H1 (cell line): ENCODE data around the gene CCDC60. TPM values are rescaled to one million over a fixed set of nuclear protein-coding genes. Genes with fewer than 3 reads are reported as not detected.

Experiments
- CTCF ChIA-PET: fragments of 300-600 bp; sonication (Branson Sonifier 250); formaldehyde crosslinking; loops from one replicate; lab custom pipeline; 2021; ENCODE audit not compliant: partially characterized antibody; lab: Charles Lee
- POLR2A ChIA-PET: fragments of 300-600 bp; sonication (Branson Sonifier 250); formaldehyde crosslinking; loops from one replicate; lab custom pipeline; 2021; ENCODE audit warnings: inconsistent platforms; ENCODE audit not compliant: partially characterized antibody; lab: Charles Lee
- DNase-seq, 2 experiments: peaks; one replicate each; pipeline versions ENCODE4 v3.0.0 to v3.0.0-alpha.2; 2010 to 2022; ENCODE audit warnings: low spot score in 2 of 2, low read depth in 1 of 2, mixed read lengths in 1 of 2
- FAIRE-seq: peaks from 2 replicates; lab custom pipeline; 2011; peaks lifted over from hg19 to GRCh38; lab: Jason Lieb, UNC
- H2AFZ ChIP-seq: 2 replicates; pipeline ENCODE4 v1.8.1; 2012; ENCODE audit warnings: low read length, inconsistent platforms
- H2AK5ac ChIP-seq: 2 replicates; pipeline ENCODE4 v1.6.1; 2013; ENCODE audit warnings: low read depth, low read length
- H2BK120ac ChIP-seq: replicated peaks from 2 replicates; pipeline ENCODE3; 2013; ENCODE audit warnings: low read depth, low read length, inconsistent platforms
- H2BK12ac ChIP-seq: 2 replicates; pipeline ENCODE4 v1.6.1; 2013; ENCODE audit warnings: low read depth, low read length
- H2BK15ac ChIP-seq: 2 replicates; pipeline ENCODE4 v1.6.1; 2013; ENCODE audit warnings: low read length
- H2BK20ac ChIP-seq: 2 replicates; pipeline ENCODE4 v1.6.1; 2013; ENCODE audit warnings: low read length
- H2BK5ac ChIP-seq: 2 replicates; pipeline ENCODE4 v1.6.1; 2013; ENCODE audit warnings: low read depth, low read length
- H3K14ac ChIP-seq: 2 replicates; pipeline ENCODE4 v1.6.1; 2013; ENCODE audit warnings: inconsistent platforms; ENCODE audit not compliant: insufficient read length
- H3K18ac ChIP-seq: 2 replicates; pipeline ENCODE4 v1.6.1; 2013; ENCODE audit warnings: low read length; ENCODE audit errors: extremely low read depth
- H3K23ac ChIP-seq: 2 replicates; pipeline ENCODE4 v1.6.1; 2013; ENCODE audit warnings: inconsistent platforms; ENCODE audit not compliant: insufficient read length
- H3K23me2 ChIP-seq: 2 replicates; pipeline ENCODE4 v1.6.1; 2013; ENCODE audit warnings: low read depth, low read length
- H3K27ac ChIP-seq: 2 replicates; pipeline ENCODE4 v1.6.1; 2011; ENCODE audit warnings: low read depth, low read length, inconsistent platforms
- H3K27me3 ChIP-seq, 4 experiments: replicated peaks in 1 of 4; 1 replicate in 1 of 4; 2 replicates in 3 of 4; pipeline versions ENCODE4 v1.6.1 to v1.8.1; 2011 to 2013; ENCODE audit warnings: low read length in 3 of 4, mild to moderate bottlenecking in 3 of 4, inconsistent platforms in 2 of 4, mixed read lengths in 2 of 4, moderate library complexity in 1 of 4; ENCODE audit not compliant: control insufficient read depth in 3 of 4, insufficient read depth in 3 of 4; ENCODE audit errors: extremely low read depth in 1 of 4
- H3K36me3 ChIP-seq, 4 experiments: 2 replicates each; pipeline versions ENCODE4 v1.6.1 to v1.8.1; 2011 to 2013; ENCODE audit warnings: mild to moderate bottlenecking in 4 of 4, low read length in 3 of 4, moderate library complexity in 2 of 4, control low read depth in 1 of 4, inconsistent platforms in 1 of 4; ENCODE audit not compliant: insufficient read depth in 4 of 4, control insufficient read depth in 2 of 4
- H3K4ac ChIP-seq: replicated peaks from 2 replicates; pipeline ENCODE3; 2013; ENCODE audit warnings: low read length, low read depth, mixed read lengths, inconsistent platforms; ENCODE audit not compliant: insufficient read length
- H3K4me1 ChIP-seq, 4 experiments: replicated peaks in 1 of 4; 1 replicate in 1 of 4; 2 replicates in 3 of 4; pipeline versions ENCODE4 v1.6.1 to v1.8.1; 2011 to 2013; ENCODE audit warnings: low read length in 3 of 4, inconsistent platforms in 2 of 4, mixed read lengths in 1 of 4; ENCODE audit not compliant: insufficient read depth in 4 of 4, control insufficient read depth in 3 of 4
- H3K4me2 ChIP-seq, 2 experiments: 2 replicates each; pipeline versions ENCODE4 v1.6.1 to v1.8.1; 2011 to 2013; ENCODE audit warnings: low read depth in 2 of 2, low read length in 2 of 2, control low read depth in 1 of 2, inconsistent platforms in 1 of 2, mild to moderate bottlenecking in 1 of 2; ENCODE audit not compliant: insufficient read depth in 1 of 2
- H3K4me3 ChIP-seq, 4 experiments: fragments of 200-600, 300-600 bp in 1 of 4; sonication (generic), shearing (Covaris generic), sonication (Bioruptor Twin) in 1 of 4; 2 replicates each; pipeline versions ENCODE4 v1.5.1 to v1.8.1; 2011 to 2016; ENCODE audit warnings: low read length in 4 of 4, low read depth in 3 of 4, control low read depth in 2 of 4, inconsistent platforms in 2 of 4, mild to moderate bottlenecking in 2 of 4, mixed read lengths in 1 of 4, moderate library complexity in 1 of 4; ENCODE audit not compliant: insufficient read depth in 2 of 4; ENCODE audit errors: extremely low read depth in 1 of 4
- H3K56ac ChIP-seq: replicated peaks from 2 replicates; pipeline ENCODE3; 2013; ENCODE audit warnings: low read depth, mild to moderate bottlenecking, mixed read lengths, low read length, inconsistent platforms; ENCODE audit not compliant: insufficient read length
- H3K79me1 ChIP-seq: 2 replicates; pipeline ENCODE4 v1.6.1; 2013; ENCODE audit warnings: low read depth, low read length, control low read depth
- H3K79me2 ChIP-seq, 2 experiments: 2 replicates each; pipeline versions ENCODE4 v1.6.1 to v1.8.1; 2012 to 2013; ENCODE audit warnings: low read length in 2 of 2, mild to moderate bottlenecking in 2 of 2, inconsistent platforms in 1 of 2; ENCODE audit not compliant: insufficient read depth in 2 of 2, control insufficient read depth in 1 of 2
- H3K9ac ChIP-seq, 4 experiments: replicated peaks in 1 of 4; 1 replicate in 1 of 4; 2 replicates in 3 of 4; pipeline versions ENCODE4 v1.6.1 to v1.8.1; 2011 to 2013; ENCODE audit warnings: low read depth in 3 of 4, low read length in 3 of 4, control low read depth in 2 of 4, mild to moderate bottlenecking in 2 of 4, moderate library complexity in 2 of 4, inconsistent platforms in 1 of 4; ENCODE audit errors: extremely low read depth in 1 of 4
- H3K9me3 ChIP-seq, 2 experiments: 2 replicates each; pipeline versions ENCODE4 v1.6.1 to v1.8.1; 2012 to 2013; ENCODE audit warnings: mild to moderate bottlenecking in 2 of 2, moderate library complexity in 2 of 2, control low read depth in 1 of 2, inconsistent platforms in 1 of 2, low read depth in 1 of 2, low read length in 1 of 2, mixed read lengths in 1 of 2; ENCODE audit not compliant: insufficient read depth in 2 of 2
- H4K20me1 ChIP-seq, 2 experiments: replicated peaks in 1 of 2; 2 replicates each; pipeline versions ENCODE3 to v1.8.1; 2011 to 2013; ENCODE audit warnings: inconsistent platforms in 2 of 2, low read length in 2 of 2, mild to moderate bottlenecking in 1 of 2; ENCODE audit not compliant: insufficient read depth in 2 of 2, control insufficient read depth in 1 of 2
- H4K5ac ChIP-seq: 2 replicates; pipeline ENCODE4 v1.6.1; 2013; ENCODE audit warnings: low read length, low read depth, mixed read lengths, inconsistent platforms; ENCODE audit not compliant: insufficient read length
- H4K8ac ChIP-seq: 2 replicates; pipeline ENCODE4 v1.8.0; 2013; ENCODE audit warnings: mild to moderate bottlenecking, moderate library complexity, low read length, inconsistent platforms; ENCODE audit not compliant: insufficient read depth; ENCODE audit errors: extremely low read depth
- H4K91ac ChIP-seq: replicated peaks from 2 replicates; pipeline ENCODE3; 2013; ENCODE audit warnings: low read length, mixed read lengths, inconsistent platforms; ENCODE audit not compliant: insufficient read length
- ASH2L ChIP-seq: fragments of 200-600, 300-600 bp; sonication (generic); IDR thresholded peaks from one replicate; pipeline ENCODE4 v1.7.1; 2017; ENCODE audit warnings: low read length
- CEBPB ChIP-seq: IDR thresholded peaks from 2 replicates; pipeline ENCODE4 v1.6.1; 2012; ENCODE audit warnings: low read depth, low read length
- HDAC6 ChIP-seq: IDR thresholded peaks from one replicate; pipeline ENCODE4 v1.7.1; 2012; ENCODE audit warnings: low read depth, mild to moderate bottlenecking, inconsistent platforms, low read length, moderate library complexity
- JUN ChIP-seq: IDR thresholded peaks from 2 replicates; pipeline ENCODE4 v1.6.1; 2011; ENCODE audit warnings: low read depth, mild to moderate bottlenecking, improper control_type of control experiment, low read length
- ZNF274 ChIP-seq: IDR thresholded peaks from 2 replicates; pipeline ENCODE4 v1.7.0; 2012; ENCODE audit warnings: low read length, borderline replicate concordance; ENCODE audit errors: extremely low read depth
- WGBS, 2 experiments: shearing (Covaris generic) in 1 of 2; methylation state at CpG; one replicate each; pipeline versions ENCODE4 v1.1.6 to v1.1.7; 2013 to 2015; ENCODE audit warnings: low lambda C conversion rate in 2 of 2, mixed read lengths in 2 of 2, inconsistent platforms in 1 of 2, low coverage in 1 of 2, missing lambda C conversion rate in 1 of 2; ENCODE audit not compliant: insufficient replicate concordance in 2 of 2, insufficient coverage in 1 of 2, insufficient read length in 1 of 2; ENCODE audit errors: extremely low coverage in 1 of 2, missing lambda C conversion rate in 1 of 2; 5-methylcytosine and 5-hydroxymethylcytosine counted together
- polyA plus RNA-seq, 7 experiments: library from polyadenylated mRNA; depleted of rRNA in 3 of 7; stranded (reverse) in 5 of 7; unstranded in 2 of 7; fragments of >200 nt in 5 of 7; fragments of 200-250 nt in 2 of 7; gene quantifications; 1 replicate in 5 of 7; 2 replicates in 1 of 7; 4 replicates in 1 of 7; pipeline versions ENCODE4 v1.2.1 to v1.2.3, GENCODE V29; 2011 to 2013; ENCODE audit warnings: missing spikeins in 2 of 7, mixed read lengths in 2 of 7
- total RNA-seq: library from RNA; stranded (reverse); fragmentation: NEBNext Ultra II Directional; extraction: Animal tissue kit (Norgen Biotek cat#: 25700); gene quantifications from 2 replicates; pipeline ENCODE4 v1.2.1, GENCODE V29; 2021

The CCDC60 gene
- total and polyA plus RNA-seq, 2 of the 8 experiments (the other 6 are each of a cell fraction or from before 2014, with no cell fraction given), result 0.05 TPM; not detected in 1

DNA sequence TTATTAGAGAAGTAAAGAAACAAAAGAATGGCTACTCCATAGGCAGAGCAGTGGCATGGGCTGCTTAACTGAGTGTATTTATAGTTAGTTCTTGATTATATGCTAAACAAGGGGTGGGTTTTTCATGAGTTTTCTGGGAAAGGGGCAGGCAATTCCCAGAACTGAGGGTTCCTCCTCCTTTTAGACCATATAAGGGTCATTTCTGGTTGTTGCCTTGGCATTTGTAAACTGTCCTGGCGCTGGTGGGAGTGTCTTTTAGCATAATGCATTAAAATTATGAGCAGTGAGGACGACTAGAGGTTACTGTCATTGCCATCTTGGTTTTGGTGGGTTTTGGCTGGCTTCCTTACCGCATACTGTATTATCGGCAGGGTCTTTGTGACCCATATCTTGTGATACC, 40.1 kb downstream of the CCDC60 start:
- CTCF ChIA-PET, result interaction anchor here (1.1 kb wide), 1 partner anchor 30 kb away, joined by 3 read pairs; no protein-coding TSS in a partner anchor
- Histone ChIP-seq H3K79me2 (no peaks in the 10 kb centered on the region), H4K20me1 (no peaks in the 10 kb centered on the region), H3K4ac (no peak overlapping the region), H3K23me2 (no peaks in the 10 kb centered on the region; the same call in 1 of the 2 replicates), H2BK20ac (no peak overlapping the region), H3K14ac (no peak overlapping the region), H3K18ac (no peak overlapping the region), H3K4me1 (peaks cover 0 to 9% (median 2%) of the 10 kb centered on the region in 4 experiments; a peak in 4 of 7 replicates), H3K4me3 (no peak overlapping the region), H3K27ac (no peak overlapping the region), H2BK120ac (no peak overlapping the region), H3K79me1 (no peaks in the 10 kb centered on the region), H4K5ac (no peak overlapping the region), H3K36me3 (no peaks in the 10 kb centered on the region), H4K91ac (no peak overlapping the region), H2BK15ac (no peak overlapping the region), H3K4me2 (no peak overlapping the region), H2BK5ac (no peak overlapping the region), H2AFZ (no peak overlapping the region), H3K9me3 (peaks cover 0 to 1% of the 10 kb centered on the region in 2 experiments; a peak in 1 of 4 replicates), H3K9ac (no peak overlapping the region), H2AK5ac (no peak overlapping the region), H4K8ac (no peak overlapping the region), H3K27me3 (no peaks in the 10 kb centered on the region), H2BK12ac (no peak overlapping the region), H3K23ac (no peak overlapping the region), H3K56ac (no peak overlapping the region)
- no peak for TF ChIP-seq JUN
- no peak for TF ChIP-seq ZNF274
- TF ChIP-seq HDAC6, result no peak
- no peak for TF ChIP-seq CEBPB
- TF ChIP-seq ASH2L, result no peak
- DNase-seq (no peak), FAIRE-seq (no peak)
- 84% methylated on average over 4 of the region's 4 CpGs; no CpG with 5 or more reads in 1 of the 2 experiments for WGBS, 2 experiments
- POLR2A ChIA-PET, result no interaction called here
